Esophagus muscularis mucosa (tissue), 4 donors: ENCODE measurements around the gene LY9.

Source experiments
- CTCF ChIP-seq, 3 experiments: fragments of 200-600 bp in 2 of 3; fragments of 450-650 bp in 1 of 3; sonication (generic) in 2 of 3; IDR thresholded peaks; one replicate each; pipeline ENCODE4 v1.5.1; 2017 to 2019; ENCODE audit warnings: antibody characterized with exemption in 3 of 3, mild to moderate bottlenecking in 2 of 3, moderate library complexity in 1 of 3
- EP300 ChIP-seq: sonication (generic); formaldehyde crosslinking; IDR thresholded peaks from one replicate; pipeline ENCODE4 v1.6.1; 2017; ENCODE audit warnings: antibody characterized with exemption
- POLR2A ChIP-seq: fragments of 450-650 bp; IDR thresholded peaks from one replicate; pipeline ENCODE4 v1.6.1; 2017; ENCODE audit warnings: antibody characterized with exemption, moderate library complexity, mild to moderate bottlenecking, low read depth
- POLR2AphosphoS5 ChIP-seq, 2 donors: sonication (generic); formaldehyde crosslinking; IDR thresholded peaks; one replicate each; pipeline ENCODE4 v1.6.1; 2017; ENCODE audit warnings: antibody characterized with exemption in 2 of 2

GRCh38 chr1:160850993-160851392 lies 55.0 kb downstream of the LY9 start:
- TF ChIP-seq EP300 (no peak), CTCF (IDR thresholded peaks at IDR 0.05) (no peak), POLR2A (no peak), POLR2AphosphoS5 (IDR thresholded peaks at IDR 0.05) (no peak)
